GM12878 (cell line): Measurements from ENCODE around the gene ATXN7L3B. TPM values are rescaled to one million over a fixed set of nuclear protein-coding genes. Genes with fewer than 3 reads are reported as not detected.

ENCODE experiments used
- CEBPZ ChIP-seq: fragments of 150-350 bp; IDR thresholded peaks from 2 replicates; pipeline ENCODE4 v1.6.1; 2016; ENCODE audit warnings: low read depth, low read length
- JUNB ChIP-seq: IDR thresholded peaks from 2 replicates; pipeline ENCODE4 v1.6.1; 2016; ENCODE audit warnings: antibody characterized with exemption, mild to moderate bottlenecking
- MEF2B ChIP-seq: fragments of 450-650 bp; IDR thresholded peaks from 2 replicates; pipeline ENCODE4 v1.6.1; 2018; ENCODE audit warnings: mild to moderate bottlenecking, moderate library complexity; ENCODE audit not compliant: partially characterized antibody, poor library complexity, severe bottlenecking
- NKRF ChIP-seq: fragments of 450-650 bp; conservative IDR thresholded peaks from 2 replicates; pipeline ENCODE4 v1.6.1; 2017; ENCODE audit warnings: mild to moderate bottlenecking, moderate library complexity
- POLR2AphosphoS5 ChIP-seq: IDR thresholded peaks from 2 replicates; pipeline ENCODE4 v1.6.1; 2011; ENCODE audit warnings: mild to moderate bottlenecking, low read length, inconsistent platforms
- RB1 ChIP-seq: fragments of 450-650 bp; formaldehyde crosslinking; IDR thresholded peaks from 2 replicates; pipeline ENCODE4 v1.6.1; 2017; ENCODE audit warnings: mild to moderate bottlenecking, borderline replicate concordance
- ZBTB40 ChIP-seq: fragments of 450-650 bp; IDR thresholded peaks from 2 replicates; pipeline ENCODE4 v1.6.1; 2016; ENCODE audit warnings: mild to moderate bottlenecking, moderate library complexity, borderline replicate concordance
- polyA plus RNA-seq, 11 experiments: library from polyadenylated mRNA; depleted of rRNA in 4 of 11; unstranded in 6 of 11; stranded (reverse) in 5 of 11; fragments of >200 nt; fragmentation: Nextera tagmentation in 4 of 11; fragmentation: Illumina TruSeq in 1 of 11; extraction: Ambion mirVana in 4 of 11; extraction: Trizol in 1 of 11; gene quantifications; 1 replicate in 1 of 11; 2 replicates in 10 of 11; pipeline versions ENCODE4 v1.2.1 to v1.2.3, GENCODE V29; 2011 to 2016; ENCODE audit warnings: inconsistent platforms in 2 of 11, missing spikeins in 2 of 11, low read depth in 1 of 11
- total RNA-seq, 4 experiments: library from RNA; depleted of rRNA in 3 of 4; stranded (reverse); fragments of >200 nt in 3 of 4; fragmentation: Illumina TruSeq in 1 of 4; extraction: Trizol in 1 of 4; gene quantifications; 2 replicates each; pipeline versions ENCODE4 v1.2.1 to v1.2.3, GENCODE V29; 2013 to 2021

ATXN7L3B gene
- total and polyA plus RNA-seq, 10 of the 15 experiments (the other 5 are each of a cell fraction or from before 2014, with no cell fraction given), result 6.3 to 36.1 (median 21.7) TPM

- no peak for TF ChIP-seq ZBTB40
- no peak for TF ChIP-seq POLR2AphosphoS5
- no peak for TF ChIP-seq CEBPZ
- TF ChIP-seq MEF2B, result no peak
- no peak for TF ChIP-seq JUNB
- TF ChIP-seq RB1, result no peak
- no peak for TF ChIP-seq NKRF
These were observed 43.8 kb downstream of the ATXN7L3B start (continued) for GRCh38 chr12:74581439-74581838.
